ENCODE data around the gene SPATA12. TPM values are rescaled to one million over a fixed set of nuclear protein-coding genes. Genes with fewer than 3 reads are reported as not detected.

The SPATA12 gene, protein sequence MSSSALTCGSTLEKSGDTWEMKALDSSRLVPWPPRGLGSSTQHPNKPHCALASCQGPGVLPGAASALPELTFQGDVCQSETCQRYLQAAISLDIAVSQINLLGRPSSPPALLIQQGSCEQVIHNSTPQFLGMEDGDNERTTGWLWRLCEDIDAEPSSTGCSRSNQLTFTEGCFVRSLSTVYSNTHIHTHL
- total RNA-seq (ENCODE audit: low replicate concordance): 0.09 TPM in 1 of 2 replicates, not detected in the other

DNA sequence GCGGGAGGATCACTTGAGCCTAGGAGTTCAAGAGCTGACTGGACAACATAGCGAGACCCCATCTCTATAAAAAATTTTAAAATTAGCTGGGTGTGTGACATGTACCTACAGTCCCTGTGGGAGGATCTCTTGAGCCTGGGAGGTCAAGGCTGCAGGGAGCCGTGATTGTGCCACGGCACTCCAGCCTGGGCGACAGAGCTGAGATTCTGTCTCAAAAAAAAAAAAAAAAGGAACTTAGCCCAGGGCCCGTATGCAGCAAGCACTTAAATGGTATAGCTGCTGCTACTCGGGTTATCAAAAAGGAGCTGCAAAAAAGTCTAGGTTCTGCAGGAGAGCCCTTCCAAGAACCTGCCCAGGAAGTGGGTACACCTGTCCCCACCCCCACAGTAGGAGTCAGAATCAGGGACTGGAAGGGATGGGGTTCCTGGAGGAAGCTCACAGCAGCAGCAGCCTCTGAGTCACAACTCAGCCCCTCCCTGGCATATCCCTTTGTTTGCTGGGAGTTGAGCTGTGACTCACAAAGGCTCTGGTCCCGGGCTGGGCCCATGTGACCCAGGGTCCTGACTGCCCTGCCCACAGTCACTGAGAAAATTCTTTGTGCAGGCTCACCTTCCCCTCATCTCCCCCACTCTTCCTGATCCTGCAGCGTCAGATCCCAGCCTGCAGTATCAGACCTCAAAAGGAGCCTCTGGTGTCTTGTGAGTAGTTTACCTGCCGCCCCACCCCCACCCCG lies at the start of gene SPATA12:
SPATA12 (plus strand) TSS at position 576 of the 733 bp plus-strand sequence. CDS start 13,031 bp downstream, outside the sequence.
- peak within 1 kb of the TSS; percentile 13 for H3K4me3 ChIP-seq (ENCODE audit: low read depth, low read length)
- DNase-seq (ENCODE audit: low read depth): peak; percentile 88
- TF ChIP-seq, protein P1, sequence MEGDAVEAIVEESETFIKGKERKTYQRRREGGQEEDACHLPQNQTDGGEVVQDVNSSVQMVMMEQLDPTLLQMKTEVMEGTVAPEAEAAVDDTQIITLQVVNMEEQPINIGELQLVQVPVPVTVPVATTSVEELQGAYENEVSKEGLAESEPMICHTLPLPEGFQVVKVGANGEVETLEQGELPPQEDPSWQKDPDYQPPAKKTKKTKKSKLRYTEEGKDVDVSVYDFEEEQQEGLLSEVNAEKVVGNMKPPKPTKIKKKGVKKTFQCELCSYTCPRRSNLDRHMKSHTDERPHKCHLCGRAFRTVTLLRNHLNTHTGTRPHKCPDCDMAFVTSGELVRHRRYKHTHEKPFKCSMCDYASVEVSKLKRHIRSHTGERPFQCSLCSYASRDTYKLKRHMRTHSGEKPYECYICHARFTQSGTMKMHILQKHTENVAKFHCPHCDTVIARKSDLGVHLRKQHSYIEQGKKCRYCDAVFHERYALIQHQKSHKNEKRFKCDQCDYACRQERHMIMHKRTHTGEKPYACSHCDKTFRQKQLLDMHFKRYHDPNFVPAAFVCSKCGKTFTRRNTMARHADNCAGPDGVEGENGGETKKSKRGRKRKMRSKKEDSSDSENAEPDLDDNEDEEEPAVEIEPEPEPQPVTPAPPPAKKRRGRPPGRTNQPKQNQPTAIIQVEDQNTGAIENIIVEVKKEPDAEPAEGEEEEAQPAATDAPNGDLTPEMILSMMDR (IDR thresholded peaks at IDR 0.05; ENCODE audit: insufficient read depth, low read length): no peak

DNA sequence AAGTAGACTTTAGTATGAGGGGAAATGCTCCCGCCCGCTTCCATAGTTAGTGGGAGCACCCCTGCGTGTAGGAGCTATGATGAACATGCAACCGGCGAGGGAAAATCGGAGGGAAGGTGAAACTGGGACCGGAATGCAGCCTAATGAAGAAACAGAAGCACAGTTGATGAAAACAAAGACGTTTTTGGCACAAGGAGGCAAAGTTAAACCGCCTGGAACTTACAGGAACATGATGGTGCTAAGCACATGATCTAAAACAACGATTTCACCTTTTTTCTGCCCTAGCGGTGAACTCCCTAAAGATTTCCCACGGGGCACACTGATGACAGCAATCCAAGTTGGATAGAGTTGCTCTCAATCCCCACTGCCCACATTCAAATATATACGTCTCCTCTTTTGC lies 49.4 kb upstream of the SPATA12 start:
- DNase-seq (ENCODE audit: low read depth): peak; percentile 43
- TF ChIP-seq, protein P1 (IDR thresholded peaks at IDR 0.05; ENCODE audit: insufficient read depth, low read length): no peak

DNA sequence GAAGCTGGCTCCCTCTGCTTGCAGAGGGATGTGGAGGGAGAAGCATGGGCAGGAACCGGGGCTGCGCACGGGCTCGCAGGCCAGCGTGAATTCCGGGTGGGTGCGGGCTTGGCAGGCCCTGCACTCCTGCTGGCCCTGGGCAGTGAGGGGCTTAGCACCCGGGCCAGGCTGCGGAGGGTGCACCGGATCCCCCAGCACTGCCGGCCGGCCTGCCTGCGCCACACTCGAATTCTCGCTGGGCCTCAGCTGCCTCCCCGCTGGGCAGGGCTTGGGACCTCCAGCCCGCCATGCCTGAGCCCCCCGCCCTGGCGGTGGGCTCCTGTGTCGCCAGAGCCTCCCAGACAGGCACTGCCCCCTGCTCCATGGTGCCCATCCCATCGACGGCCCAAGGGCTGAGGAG lies 47.6 kb upstream of the SPATA12 start:
- TF ChIP-seq, protein P1 (IDR thresholded peaks at IDR 0.05; ENCODE audit: insufficient read depth, low read length): no peak
- DNase-seq (ENCODE audit: low read depth): no peak
- H3K4me3 ChIP-seq (ENCODE audit: low read depth, low read length): no peak overlapping the region

More for the DNA sequence above, 49.4 kb upstream of the SPATA12 start:
- no peak overlapping the region for H3K4me3 ChIP-seq (ENCODE audit: low read depth, low read length)

DNA sequence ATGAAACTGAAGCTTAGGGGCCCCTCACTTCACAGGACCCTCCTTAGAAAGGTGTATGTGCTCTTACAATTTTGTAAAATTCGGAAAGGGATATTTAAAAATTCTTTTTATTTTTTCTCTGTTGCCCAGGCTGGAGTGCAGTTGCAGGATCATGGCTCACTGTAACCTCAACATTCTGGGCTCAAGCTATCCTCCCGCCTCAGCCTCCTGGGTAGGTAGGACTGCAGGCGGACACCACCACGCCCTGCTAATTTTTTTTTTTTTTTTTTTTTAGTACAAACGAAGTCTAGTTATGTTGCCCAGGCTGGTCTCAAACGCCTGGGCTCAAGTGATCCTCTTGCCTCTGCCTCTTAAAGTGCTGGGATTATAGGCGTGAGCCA lies 45.1 kb upstream of the SPATA12 start:
- TF ChIP-seq, protein P1 (IDR thresholded peaks at IDR 0.05; ENCODE audit: insufficient read depth, low read length): no peak
- no peak for DNase-seq (ENCODE audit: low read depth)
- H3K4me3 ChIP-seq (ENCODE audit: low read depth, low read length): no peak overlapping the region

DNA sequence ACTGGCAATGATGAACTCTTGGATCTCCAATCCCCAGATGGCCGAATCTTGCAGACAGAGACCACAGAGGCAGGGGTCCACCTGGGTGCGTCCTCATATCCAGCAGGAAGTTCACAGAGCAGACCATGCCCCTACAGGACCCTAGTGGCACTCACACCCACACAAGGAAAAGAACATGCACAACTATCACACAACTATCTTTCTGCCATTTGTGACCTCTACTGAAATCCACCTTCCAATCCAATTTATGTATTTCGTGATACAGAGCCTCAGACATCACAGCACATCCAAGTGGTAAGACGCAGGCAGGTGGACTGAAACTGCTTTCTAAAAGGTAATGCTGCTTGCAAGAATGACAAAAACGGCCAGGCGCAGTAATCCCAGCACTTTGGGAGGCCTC lies 44.6 kb upstream of the SPATA12 start:
- no peak overlapping the region for H3K4me3 ChIP-seq (ENCODE audit: low read depth, low read length)
- TF ChIP-seq, protein P1 (IDR thresholded peaks at IDR 0.05; ENCODE audit: insufficient read depth, low read length): no peak
- DNase-seq (ENCODE audit: low read depth): no peak

DNA sequence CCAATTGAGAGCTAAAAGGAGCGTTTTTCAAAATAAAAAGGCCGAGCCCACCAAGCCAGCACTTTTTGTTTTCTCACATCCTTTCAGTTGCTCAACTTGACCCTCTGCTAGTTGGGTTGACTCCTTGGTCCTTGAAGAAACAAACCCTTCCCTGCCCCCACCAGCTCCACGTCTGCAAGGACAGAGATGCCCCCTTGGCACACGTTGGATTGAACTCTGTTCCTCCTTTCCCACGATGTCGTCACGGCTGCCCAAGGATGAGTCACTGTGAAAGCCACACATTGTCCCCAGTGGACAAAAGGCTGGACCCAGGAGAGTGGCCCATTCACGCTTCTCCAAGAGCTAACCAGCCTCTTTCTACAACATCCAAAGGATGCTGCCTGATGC lies 43.0 kb upstream of the SPATA12 start:
- TF ChIP-seq, protein P1 (IDR thresholded peaks at IDR 0.05; ENCODE audit: insufficient read depth, low read length): no peak
- no peak overlapping the region for H3K4me3 ChIP-seq (ENCODE audit: low read depth, low read length)
- DNase-seq (ENCODE audit: low read depth): no peak

All from fibroblast of the aortic adventitia (primary cell).